Measurements from ENCODE around the gene ADIPOQ.
"Not testable (repeated sequence)": the region's sequence is repeated elsewhere in the genome, so short reads cannot be mapped to it uniquely, and the experiment has no call there.

The ADIPOQ gene

DNA sequence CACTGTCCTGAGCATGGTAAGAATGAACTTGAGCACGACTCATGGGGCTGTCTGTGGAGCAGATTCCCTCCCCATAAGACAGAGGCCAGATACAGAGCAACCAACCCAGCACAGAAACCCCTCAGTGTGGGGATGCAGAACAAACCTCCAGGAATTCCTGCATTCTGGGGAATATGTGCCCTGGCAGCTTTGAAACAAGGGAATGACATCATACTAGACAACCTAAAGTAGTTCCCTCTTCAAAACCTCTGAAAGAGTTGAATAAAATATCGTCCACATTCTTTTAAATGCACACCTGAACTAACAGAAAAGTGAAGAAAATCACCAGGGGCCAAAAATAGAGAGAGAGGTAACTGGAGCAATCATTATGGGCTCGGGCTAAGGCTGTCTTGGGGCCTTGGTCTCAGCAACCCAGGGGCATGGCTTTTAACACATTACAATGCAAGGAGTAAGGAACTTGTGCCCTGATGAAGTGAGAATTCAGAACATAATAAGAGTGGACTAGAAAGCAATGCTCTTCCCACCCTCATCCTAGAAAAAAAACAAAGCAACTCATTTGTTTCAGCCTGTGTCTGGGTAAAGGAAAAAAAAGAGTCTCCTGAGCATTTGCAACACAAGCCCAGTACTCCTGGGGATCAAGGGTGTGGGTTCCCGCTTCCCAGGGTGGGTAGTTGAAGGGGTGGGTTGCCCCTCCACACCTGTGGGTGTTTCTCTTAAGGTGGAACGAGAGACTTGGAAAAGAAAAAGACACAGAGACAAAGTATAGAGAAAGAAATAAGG, 43.9 kb downstream of the ADIPOQ start:
- DNase-seq (ENCODE audit: low read depth): no peak
- no peak for TF ChIP-seq CTCF (conservative IDR thresholded peaks at IDR 0.05; ENCODE audit: low read depth, low read length)
- no peak overlapping the region for H3K4me3 ChIP-seq (ENCODE audit: low read length)

GRCh38 chr3:186887507-186887938, 45.0 kb downstream of the ADIPOQ start:
- H3K4me3 ChIP-seq (ENCODE audit: low read length); DNase-seq (ENCODE audit: low read depth): not testable (repeated sequence)

DNA sequence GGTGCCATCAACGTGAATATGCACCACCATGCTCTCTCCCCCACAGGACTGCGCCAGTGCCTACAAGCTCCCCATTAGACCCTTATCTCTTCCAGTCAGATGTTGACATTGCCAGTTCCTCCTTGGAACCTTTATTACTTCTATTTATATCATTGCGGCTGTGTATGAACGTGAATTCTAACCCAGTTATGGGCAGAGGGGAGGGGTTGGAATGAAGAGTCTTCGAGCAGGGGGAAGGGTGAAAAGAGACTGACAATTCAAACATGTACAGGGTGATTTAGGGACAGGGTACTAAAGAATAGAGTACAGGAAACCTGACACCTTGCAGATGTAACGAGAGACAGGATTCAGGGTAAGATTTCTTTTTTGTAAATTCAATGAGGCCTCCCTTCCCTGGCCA, 46.1 kb downstream of the ADIPOQ start:
- no peak for DNase-seq (ENCODE audit: low read depth)

GRCh38 chr3:186889698-186890097, 47.2 kb downstream of the ADIPOQ start:
- not testable (repeated sequence) for DNase-seq (ENCODE audit: low read depth); H3K4me3 ChIP-seq (ENCODE audit: low read length)

More for the DNA sequence above, 46.1 kb downstream of the ADIPOQ start:
- no peak overlapping the region for H3K4me3 ChIP-seq (ENCODE audit: low read length)
- no peak for TF ChIP-seq CTCF (conservative IDR thresholded peaks at IDR 0.05; ENCODE audit: low read depth, low read length)

GRCh38 chr3:186890911-186891310, 48.4 kb downstream of the ADIPOQ start:
- no peak for TF ChIP-seq CTCF (conservative IDR thresholded peaks at IDR 0.05; ENCODE audit: low read depth, low read length)
- DNase-seq (ENCODE audit: low read depth): no peak
- no peak overlapping the region for H3K4me3 ChIP-seq (ENCODE audit: low read length)

DNA sequence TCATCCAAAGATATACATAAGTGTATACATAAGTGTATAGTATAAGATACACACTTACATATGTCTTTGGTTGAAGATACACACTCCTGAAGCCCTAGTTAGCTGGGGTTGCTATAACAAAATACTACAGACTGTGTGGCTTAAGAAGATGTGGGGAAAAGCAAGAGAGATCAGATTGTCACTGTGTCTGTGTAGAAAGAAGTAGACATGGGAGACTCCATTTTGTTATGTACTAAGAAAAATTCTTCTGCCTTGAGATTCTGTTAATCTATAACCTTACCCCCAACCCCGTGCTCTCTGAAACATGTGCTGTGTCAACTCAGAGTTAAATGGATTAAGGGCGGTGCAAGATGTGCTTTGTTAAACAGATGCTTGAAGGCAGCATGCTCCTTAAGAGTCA, 50.6 kb downstream of the ADIPOQ start:
- not testable (repeated sequence) for DNase-seq (ENCODE audit: low read depth); H3K4me3 ChIP-seq (ENCODE audit: low read length)

- TF ChIP-seq CTCF (conservative IDR thresholded peaks at IDR 0.05; ENCODE audit: low read depth, low read length): no peak
- peak; percentile 93 for DNase-seq (ENCODE audit: low read depth)
- no peak overlapping the region for H3K4me3 ChIP-seq (ENCODE audit: low read length)
Observed at GRCh38 chr3:186895406-186895805, 52.9 kb downstream of the ADIPOQ start.

GRCh38 chr3:186896006-186896405, 53.5 kb downstream of the ADIPOQ start:
- H3K4me3 ChIP-seq (ENCODE audit: low read length): no peak overlapping the region
- TF ChIP-seq CTCF (conservative IDR thresholded peaks at IDR 0.05; ENCODE audit: low read depth, low read length): no peak
- DNase-seq (ENCODE audit: low read depth): no peak

- DNase-seq (ENCODE audit: low read depth): no peak
- no peak for TF ChIP-seq CTCF (conservative IDR thresholded peaks at IDR 0.05; ENCODE audit: low read depth, low read length)
- no peak overlapping the region for H3K4me3 ChIP-seq (ENCODE audit: low read length)
Observed at GRCh38 chr3:186896875-186897274, 54.4 kb downstream of the ADIPOQ start.

Measured in retinal pigment epithelial cell (primary cell).